Measurements from ENCODE around the gene CEP152.

DNA sequence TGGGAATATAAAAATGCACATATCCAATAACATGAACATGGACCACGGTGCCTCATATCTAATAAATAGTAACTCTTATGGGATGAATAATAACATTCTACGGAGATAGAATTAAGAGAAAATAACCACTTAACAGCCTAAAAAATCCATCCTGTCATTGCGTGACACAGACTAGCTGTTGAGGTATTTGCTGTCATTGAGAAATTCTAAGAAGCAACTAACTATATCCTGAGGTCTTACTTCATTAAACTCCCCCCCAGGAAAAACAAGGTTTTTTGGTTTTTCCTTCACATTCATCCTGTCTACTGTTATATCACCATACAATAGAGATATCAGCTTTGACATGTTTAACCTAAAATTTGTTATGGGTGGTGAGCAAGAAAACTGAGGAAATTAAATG lies 14.3 kb downstream of the CEP152 start:
- TF ChIP-seq, protein P1, sequence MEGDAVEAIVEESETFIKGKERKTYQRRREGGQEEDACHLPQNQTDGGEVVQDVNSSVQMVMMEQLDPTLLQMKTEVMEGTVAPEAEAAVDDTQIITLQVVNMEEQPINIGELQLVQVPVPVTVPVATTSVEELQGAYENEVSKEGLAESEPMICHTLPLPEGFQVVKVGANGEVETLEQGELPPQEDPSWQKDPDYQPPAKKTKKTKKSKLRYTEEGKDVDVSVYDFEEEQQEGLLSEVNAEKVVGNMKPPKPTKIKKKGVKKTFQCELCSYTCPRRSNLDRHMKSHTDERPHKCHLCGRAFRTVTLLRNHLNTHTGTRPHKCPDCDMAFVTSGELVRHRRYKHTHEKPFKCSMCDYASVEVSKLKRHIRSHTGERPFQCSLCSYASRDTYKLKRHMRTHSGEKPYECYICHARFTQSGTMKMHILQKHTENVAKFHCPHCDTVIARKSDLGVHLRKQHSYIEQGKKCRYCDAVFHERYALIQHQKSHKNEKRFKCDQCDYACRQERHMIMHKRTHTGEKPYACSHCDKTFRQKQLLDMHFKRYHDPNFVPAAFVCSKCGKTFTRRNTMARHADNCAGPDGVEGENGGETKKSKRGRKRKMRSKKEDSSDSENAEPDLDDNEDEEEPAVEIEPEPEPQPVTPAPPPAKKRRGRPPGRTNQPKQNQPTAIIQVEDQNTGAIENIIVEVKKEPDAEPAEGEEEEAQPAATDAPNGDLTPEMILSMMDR (IDR thresholded peaks at IDR 0.05) = no peak
- TF ChIP-seq EZH2 (IDR thresholded peaks at IDR 0.05; ENCODE audit: borderline replicate concordance, insufficient read depth, low read depth, low read length, poor library complexity, severe bottlenecking) = no peak

Measured in B cell (primary cell).